Tibial nerve (tissue), 4 donors: ENCODE measurements around the gene PNPLA7.

Experiments used
- CTCF ChIP-seq, 5 experiments: fragments of 200-600 bp in 3 of 5; fragments of 450-650 bp in 2 of 5; sonication (generic) in 3 of 5; IDR thresholded peaks; one replicate each; pipeline ENCODE4 v1.5.1; 2016 to 2019; ENCODE audit warnings: antibody characterized with exemption in 5 of 5, mild to moderate bottlenecking in 3 of 5, moderate library complexity in 2 of 5
- EP300 ChIP-seq, 2 donors: sonication (generic); formaldehyde crosslinking; IDR thresholded peaks; one replicate each; pipeline ENCODE4 v1.6.1; 2017; ENCODE audit warnings: antibody characterized with exemption in 2 of 2, mild to moderate bottlenecking in 1 of 2
- POLR2A ChIP-seq, 2 donors: fragments of 450-650 bp; IDR thresholded peaks; one replicate each; pipeline ENCODE4 v1.6.1; 2017; ENCODE audit warnings: antibody characterized with exemption in 2 of 2, mild to moderate bottlenecking in 2 of 2, moderate library complexity in 2 of 2

GRCh38 chr9:137545123-137545522, 5.1 kb downstream of the PNPLA7 start:
- TF ChIP-seq CTCF (IDR thresholded peaks at IDR 0.05) (no peak), POLR2A (IDR thresholded peaks at IDR 0.05) (no peak), EP300 (IDR thresholded peaks at IDR 0.05) (no peak)
